ENCODE results near the gene CPAMD8. TPM values are rescaled to one million over a fixed set of nuclear protein-coding genes. Genes with fewer than 3 reads are reported as not detected.

Gene CPAMD8
- total and polyA plus RNA-seq, 12 donors, result 3.1 to 33.7 (median 9.2) TPM

DNA sequence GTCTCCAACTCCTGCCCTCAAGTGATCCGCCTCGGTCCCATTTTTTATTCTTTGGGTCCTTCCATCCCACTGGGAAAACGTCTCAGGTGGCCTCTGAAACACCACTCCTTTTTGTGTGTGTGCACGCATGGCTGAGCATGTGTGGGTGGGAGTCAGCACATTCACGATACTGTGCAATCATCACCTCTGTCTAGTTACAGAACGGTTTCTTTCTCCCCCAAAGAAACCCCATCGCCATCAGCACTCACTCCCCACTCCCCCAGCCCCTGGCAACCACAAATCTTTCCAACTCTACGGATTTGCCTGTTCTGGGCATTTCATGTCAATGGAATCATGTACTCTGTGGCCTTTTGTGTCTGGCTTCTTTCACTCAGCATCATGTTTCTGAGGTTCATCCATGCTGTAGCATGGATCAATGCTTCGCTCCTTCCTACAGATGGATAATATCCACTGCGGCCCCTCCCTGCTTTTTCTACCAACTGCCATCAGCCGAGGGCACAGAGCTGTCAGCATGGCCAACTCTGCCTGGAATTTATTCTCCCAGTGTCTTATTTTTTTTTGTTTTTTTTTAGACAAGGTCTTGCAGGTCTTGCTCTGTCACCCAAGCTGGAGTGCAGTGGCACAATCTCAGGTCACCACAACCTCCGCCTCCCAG is 128.1 kb downstream of the CPAMD8 start:
- Histone ChIP-seq H3K9me3 (replicated peaks in 1 of 3) (no peaks in the 10 kb centered on the region), H3K36me3 (replicated peaks in 1 of 2) (no peaks in the 10 kb centered on the region), H3K4me1 (replicated peaks in 1 of 2) (peaks cover 10 to 12% of the 10 kb centered on the region in 2 donors), H3K27ac (no peak overlapping the region), H3K27me3 (no peaks in the 10 kb centered on the region), H3K4me3 (no peak overlapping the region)
- no peak for DNase-seq
- intact Hi-C loops (cut with DNase I), result no loop called here
- WGBS, 4 donors, result 90 to 95% (median 94%) methylated on average over 12 of the region's 12 CpGs
- TF ChIP-seq CTCF (IDR thresholded peaks at IDR 0.05) (no peak), POLR2A (IDR thresholded peaks at IDR 0.05) (no peak)

DNA sequence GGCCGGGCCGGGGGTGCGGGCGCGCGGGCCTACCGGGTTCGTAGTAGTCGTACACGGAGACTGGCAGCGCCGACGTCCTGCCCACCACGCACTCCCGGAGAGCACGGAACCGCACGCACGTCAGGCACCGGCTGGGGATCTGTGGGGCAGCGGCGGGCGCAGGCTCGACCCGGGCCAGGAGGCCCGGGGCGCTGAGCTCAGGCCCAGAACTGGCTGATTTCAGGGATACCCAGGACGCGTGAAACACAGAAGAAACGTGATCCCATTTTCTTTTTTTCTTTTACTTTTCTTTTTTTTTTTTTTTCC is 128.8 kb downstream of the CPAMD8 start:
- Histone ChIP-seq H3K27me3 (no peaks in the 10 kb centered on the region), H3K36me3 (replicated peaks in 1 of 2) (no peaks in the 10 kb centered on the region), H3K27ac (peak overlapping the region in 4 of 5 donors; percentile 43 to 90 (median 66)), H3K9me3 (replicated peaks in 1 of 3) (no peaks in the 10 kb centered on the region), H3K4me3 (peak overlapping the region in 3 of 4 donors; percentile 6 to 81 (median 58)), H3K4me1 (replicated peaks in 1 of 2) (peaks cover 10 to 12% of the 10 kb centered on the region in 2 donors)
- intact Hi-C loops (cut with DNase I), result no loop called here
- DNase-seq, result no peak
- 12 to 18% (median 16%) methylated on average over 7 to 30 of the region's 30 CpGs for WGBS, 4 donors
- TF ChIP-seq CTCF (IDR thresholded peaks at IDR 0.05) (no peak), POLR2A (IDR thresholded peaks at IDR 0.05) (peak in 1 of 2 donors; percentile 16)

- Histone ChIP-seq H3K27ac (peak overlapping the region; percentile 43 to 90 (median 72)), H3K9me3 (replicated peaks in 1 of 3) (no peaks in the 10 kb centered on the region), H3K27me3 (no peaks in the 10 kb centered on the region), H3K36me3 (replicated peaks in 1 of 2) (no peaks in the 10 kb centered on the region), H3K4me3 (peak overlapping the region in 3 of 4 donors; percentile 6 to 81 (median 58)), H3K4me1 (replicated peaks in 1 of 2) (peaks cover 10 to 12% of the 10 kb centered on the region in 2 donors)
- 1 to 5% (median 3%) methylated on average over 10 to 68 of the region's 68 CpGs for WGBS, 4 donors
- DNase-seq, result peak; percentile 95 to 98 (median 97)
- intact Hi-C loops (cut with DNase I), result no loop called here
- TF ChIP-seq CTCF (IDR thresholded peaks at IDR 0.05) (no peak), POLR2A (IDR thresholded peaks at IDR 0.05) (no peak)
Measured at GRCh38 chr19:16897029-16897855, 129.4 kb downstream of the CPAMD8 start.

DNA sequence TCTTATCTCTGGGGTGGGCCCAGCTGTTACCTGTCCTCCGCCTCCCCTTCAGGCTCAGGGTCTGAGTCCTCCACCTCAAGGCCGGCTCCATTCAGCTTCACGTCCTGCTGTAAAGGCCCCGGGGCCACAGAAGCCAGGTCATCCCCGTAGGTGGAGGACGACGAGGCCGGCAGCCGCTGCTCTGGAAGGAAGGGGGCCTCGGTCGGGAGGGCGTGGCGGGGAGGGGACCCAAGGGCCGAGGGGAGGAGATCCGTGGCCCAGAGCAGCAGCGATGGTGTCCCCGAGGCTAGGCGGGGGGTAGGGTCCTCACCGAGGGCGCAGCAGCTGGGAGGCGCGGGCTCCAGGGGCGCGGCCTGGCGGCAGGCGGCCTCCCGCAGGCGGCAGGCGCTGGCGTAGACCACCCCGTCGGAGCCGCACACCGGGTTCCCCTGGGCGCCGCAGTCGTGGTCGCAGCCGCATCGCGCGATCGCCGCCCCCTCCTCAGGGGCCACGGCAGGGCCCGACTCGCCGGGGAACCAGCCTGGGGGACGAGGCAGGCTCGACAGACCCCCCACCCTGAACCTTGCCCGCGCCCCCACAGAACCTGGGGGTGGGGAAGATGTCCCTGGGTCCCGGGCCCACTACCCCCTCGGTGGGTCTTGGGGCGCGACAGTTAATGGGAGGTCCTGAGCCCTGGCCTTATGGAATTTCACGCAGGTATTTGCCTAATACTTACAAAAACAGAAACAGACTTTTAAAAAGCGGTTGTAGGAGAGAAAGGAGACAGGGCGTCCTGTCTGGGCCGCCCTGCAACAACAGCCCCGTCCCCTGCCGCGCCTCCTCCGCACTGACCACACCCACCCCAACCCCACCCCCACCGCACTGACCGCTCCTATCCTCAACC is 130.2 kb downstream of the CPAMD8 start:
- Histone ChIP-seq H3K9me3 (replicated peaks in 1 of 3) (no peaks in the 10 kb centered on the region), H3K27ac (peak overlapping the region in 2 of 5 donors; percentile 53 to 65), H3K36me3 (replicated peaks in 1 of 2) (no peaks in the 10 kb centered on the region), H3K27me3 (no peaks in the 10 kb centered on the region), H3K4me1 (replicated peaks in 1 of 2) (peaks cover 10 to 12% of the 10 kb centered on the region in 2 donors), H3K4me3 (peak overlapping the region in 3 of 4 donors; percentile 48 to 81 (median 54))
- DNase-seq, result peak in 2 of 7 donors; percentile 44 to 61
- WGBS, 4 donors, result 1 to 3% (median 2%) methylated on average over 23 to 66 of the region's 66 CpGs
- no peak for TF ChIP-seq CTCF (IDR thresholded peaks at IDR 0.05)
- peak; percentile 23 to 49 for TF ChIP-seq POLR2A (IDR thresholded peaks at IDR 0.05)
- intact Hi-C loops (cut with DNase I), result no loop called here

Data from adrenal gland (tissue), 12 donors.